Measurements from ENCODE around the gene PBX3. TPM values are rescaled to one million over a fixed set of nuclear protein-coding genes. Genes with fewer than 3 reads are reported as not detected.

Gene PBX3
- total RNA-seq, 2 experiments from 2014 or later: 40.8 to 54.6 TPM

- no peaks in the 10 kb centered on the region for H3K4me1 ChIP-seq (ENCODE audit: insufficient read depth, low read length, poor library complexity, severe bottlenecking)
- no peaks in the 10 kb centered on the region for H4K20me1 ChIP-seq (ENCODE audit: insufficient read depth, low read length)
- no peak overlapping the region for H3K4me2 ChIP-seq (ENCODE audit: low read length)
- CTCF ChIA-PET (ENCODE audit: unreplicated experiment): no interaction called here
- H3K27ac ChIP-seq (ENCODE audit: low read depth, low read length, poor library complexity, severe bottlenecking): no peak overlapping the region
- no peak for DNase-seq (ENCODE audit: low spot score)
- H3K36me3 ChIP-seq (ENCODE audit: insufficient read depth, low read length): no peaks in the 10 kb centered on the region
- H2AFZ ChIP-seq (ENCODE audit: low read length): no peak overlapping the region
- H3K4me3 ChIP-seq (ENCODE audit: low read depth, low read length, poor library complexity, severe bottlenecking): no peak overlapping the region
- H3K79me2 ChIP-seq (ENCODE audit: insufficient read depth, low read depth, low read length): no peaks in the 10 kb centered on the region
- peaks cover 15% of the 10 kb centered on the region; the same call in 1 of the 2 replicates for H3K9me3 ChIP-seq (ENCODE audit: low read length)
- peaks cover 4% of the 10 kb centered on the region; the same call in 1 of the 2 replicates for H3K9me2 ChIP-seq (ENCODE audit: insufficient read depth, low read length)
- BruUV-seq (replicated peaks): no TSS peak
- intact Hi-C loops (cut with micrococcal nuclease; ENCODE audit: unreplicated experiment): no loop called here
- no peak for TF ChIP-seq EZH2phosphoT487 (IDR thresholded peaks at IDR 0.05; ENCODE audit: borderline replicate concordance, low read depth, low read length)
- TF ChIP-seq CTCF (conservative IDR thresholded peaks at IDR 0.05; ENCODE audit: low read length): no peak
- POLR2A ChIA-PET: no interaction called here
These were observed 201.9 kb downstream of the PBX3 start for GRCh38 chr9:125948887-125949596.

- no TSS peak for BruUV-seq (replicated peaks)
- H4K20me1 ChIP-seq (ENCODE audit: insufficient read depth, low read length): no peaks in the 10 kb centered on the region
- CTCF ChIA-PET (ENCODE audit: unreplicated experiment): no interaction called here
- DNase-seq (ENCODE audit: low spot score): no peak
- H3K27ac ChIP-seq (ENCODE audit: low read depth, low read length, poor library complexity, severe bottlenecking): no peak overlapping the region
- no peaks in the 10 kb centered on the region for H3K79me2 ChIP-seq (ENCODE audit: insufficient read depth, low read depth, low read length)
- H3K4me1 ChIP-seq (ENCODE audit: insufficient read depth, low read length, poor library complexity, severe bottlenecking): no peaks in the 10 kb centered on the region
- peaks cover 15% of the 10 kb centered on the region; the same call in 1 of the 2 replicates for H3K9me3 ChIP-seq (ENCODE audit: low read length)
- H3K4me3 ChIP-seq (ENCODE audit: low read depth, low read length, poor library complexity, severe bottlenecking): no peak overlapping the region
- no peak for TF ChIP-seq CTCF (conservative IDR thresholded peaks at IDR 0.05; ENCODE audit: low read length)
- no peak for TF ChIP-seq EZH2phosphoT487 (IDR thresholded peaks at IDR 0.05; ENCODE audit: borderline replicate concordance, low read depth, low read length)
- intact Hi-C loops (cut with micrococcal nuclease; ENCODE audit: unreplicated experiment): no loop called here
- H3K36me3 ChIP-seq (ENCODE audit: insufficient read depth, low read length): no peaks in the 10 kb centered on the region
- H3K9me2 ChIP-seq (ENCODE audit: insufficient read depth, low read length): peaks cover 4% of the 10 kb centered on the region; the same call in 1 of the 2 replicates
- H2AFZ ChIP-seq (ENCODE audit: low read length): no peak overlapping the region
- no peak overlapping the region for H3K4me2 ChIP-seq (ENCODE audit: low read length)
- POLR2A ChIA-PET: no interaction called here
These were observed 202.7 kb downstream of the PBX3 start for GRCh38 chr9:125949703-125950460.

All from OCI-LY7 (cell line).